ENCODE measurements around the gene CYTH1. TPM values are rescaled to one million over a fixed set of nuclear protein-coding genes. Genes with fewer than 3 reads are reported as not detected.
"Not testable (repeated sequence)": the region's sequence is repeated elsewhere in the genome, so short reads cannot be mapped to it uniquely, and the experiment has no call there.

The CYTH1 gene
- total RNA-seq, 1 experiment from 2014 or later, result 34.0 TPM

- H3K9me3 ChIP-seq (replicated peaks), result no peaks in the 10 kb centered on the region
- no peaks in the 10 kb centered on the region for H3K27me3 ChIP-seq
- H3K4me3 ChIP-seq, result no peak overlapping the region
- peaks cover 23% of the 10 kb centered on the region for H3K4me1 ChIP-seq
- H3K27ac ChIP-seq, result no peak overlapping the region
- DNase-seq, result no peak
- H3K36me3 ChIP-seq, result peaks cover under 1% of the 10 kb centered on the region
These were observed 101.6 kb downstream of the CYTH1 start for GRCh38 chr17:78680436-78680835.

GRCh38 chr17:78679495-78680395 is 102.3 kb downstream of the CYTH1 start:
- peaks cover 23% of the 10 kb centered on the region for H3K4me1 ChIP-seq
- H3K27me3 ChIP-seq, result no peaks in the 10 kb centered on the region
- H3K9me3 ChIP-seq (replicated peaks), result no peaks in the 10 kb centered on the region
- H3K36me3 ChIP-seq, result no peaks in the 10 kb centered on the region; the same call in none of the 2 replicates
- H3K4me3 ChIP-seq, result no peak overlapping the region
- no peak overlapping the region for H3K27ac ChIP-seq
- DNase-seq, result no peak

DNA sequence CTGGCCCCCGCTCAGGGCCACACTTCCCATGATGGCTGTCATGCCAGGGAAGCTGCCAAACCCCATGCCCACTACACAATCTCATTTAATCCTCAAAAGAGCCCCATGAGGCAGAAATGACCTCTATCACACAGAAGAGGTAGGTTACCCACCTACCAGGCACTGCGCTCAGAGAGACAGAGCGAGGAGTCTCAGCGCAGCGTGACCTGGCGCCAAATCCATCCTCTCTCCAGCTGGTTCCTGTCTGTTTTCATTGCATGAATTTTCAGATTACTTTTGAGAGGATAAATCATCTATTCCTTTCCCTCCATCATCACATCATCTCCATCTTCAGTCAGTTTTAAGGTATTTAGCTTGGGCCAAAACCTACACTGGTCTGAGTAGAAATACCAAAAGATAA is 103.4 kb downstream of the CYTH1 start:
- no peak for DNase-seq
- Histone ChIP-seq H3K27ac (no peak overlapping the region), H3K4me1 (peaks cover 21% of the 10 kb centered on the region)

GRCh38 chr17:78678222-78678557 is 103.9 kb downstream of the CYTH1 start:
- Histone ChIP-seq H3K27me3 (no peaks in the 10 kb centered on the region), H3K4me3 (no peak overlapping the region), H3K4me1 (peaks cover 15% of the 10 kb centered on the region), H3K27ac (no peak overlapping the region), H3K9me3 (replicated peaks) (no peaks in the 10 kb centered on the region), H3K36me3 (no peaks in the 10 kb centered on the region; the same call in none of the 2 replicates)
- no peak for DNase-seq

More for the DNA sequence above, 103.4 kb downstream of the CYTH1 start:
- Histone ChIP-seq H3K36me3 (no peaks in the 10 kb centered on the region; the same call in none of the 2 replicates), H3K27me3 (no peaks in the 10 kb centered on the region), H3K4me3 (no peak overlapping the region), H3K9me3 (replicated peaks) (no peaks in the 10 kb centered on the region)

DNA sequence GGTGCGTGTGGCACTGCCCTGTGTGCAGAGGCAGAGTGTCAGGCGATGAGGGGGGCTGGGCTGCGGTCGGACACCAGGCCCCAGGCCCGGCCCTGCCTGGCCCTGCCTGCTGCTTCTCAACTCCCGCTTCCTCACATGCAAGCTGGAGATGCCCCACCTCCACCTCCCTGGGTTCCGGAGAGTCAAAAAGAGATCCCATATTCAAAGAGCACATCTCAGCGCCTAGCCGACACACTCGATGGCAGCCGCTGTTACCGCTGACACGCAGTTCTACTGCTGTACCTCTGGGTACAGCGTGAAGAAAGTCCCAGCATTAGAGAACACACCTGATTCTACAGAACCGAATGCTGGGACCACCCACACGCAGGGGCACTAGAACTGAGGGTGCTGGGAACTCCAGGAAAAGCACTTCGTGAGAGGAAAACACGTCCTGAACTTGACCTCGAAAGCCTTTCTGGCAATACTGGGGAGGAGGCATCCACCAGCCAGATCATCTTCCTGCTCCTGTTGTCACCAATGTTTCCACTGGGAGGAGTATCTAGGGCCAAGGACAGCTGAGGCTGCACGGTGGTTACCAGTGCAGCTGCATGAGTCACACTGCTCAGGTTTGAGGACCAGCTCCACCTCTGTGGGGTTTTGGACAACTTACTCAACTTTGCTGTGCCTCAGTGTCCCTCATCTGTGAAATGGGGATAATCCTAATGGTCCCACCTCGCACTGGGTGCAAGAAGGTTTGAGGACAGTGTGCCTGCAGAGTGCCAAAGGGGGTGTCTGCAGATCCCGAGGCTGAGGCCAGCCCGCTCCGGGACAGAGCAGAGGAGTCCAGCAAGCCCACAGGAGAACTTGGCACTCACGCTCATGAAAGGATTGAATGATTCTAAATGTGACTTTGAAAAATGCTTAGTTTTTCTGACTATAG is 104.5 kb downstream of the CYTH1 start:
- Histone ChIP-seq H3K9me3 (replicated peaks) (no peaks in the 10 kb centered on the region), H3K4me1 (peaks cover 15% of the 10 kb centered on the region), H3K36me3 (no peaks in the 10 kb centered on the region; the same call in none of the 2 replicates), H3K27me3 (no peaks in the 10 kb centered on the region), H3K4me3 (no peak overlapping the region), H3K27ac (no peak overlapping the region)
- DNase-seq, result peak in 1 of 2 experiments; percentile 50

GRCh38 chr17:78676412-78677302 is 105.4 kb downstream of the CYTH1 start:
- Histone ChIP-seq H3K36me3 (no peaks in the 10 kb centered on the region; the same call in none of the 2 replicates), H3K4me1 (peaks cover 17% of the 10 kb centered on the region), H3K4me3 (no peak overlapping the region), H3K27ac (no peak overlapping the region), H3K27me3 (no peaks in the 10 kb centered on the region), H3K9me3 (replicated peaks) (no peaks in the 10 kb centered on the region)
- no peak for DNase-seq

- Histone ChIP-seq H3K27ac (no peak overlapping the region), H3K4me3 (no peak overlapping the region), H3K4me1 (peaks cover 14% of the 10 kb centered on the region), H3K27me3 (no peaks in the 10 kb centered on the region), H3K36me3 (no peaks in the 10 kb centered on the region; the same call in none of the 2 replicates), H3K9me3 (replicated peaks) (no peaks in the 10 kb centered on the region)
- DNase-seq, result no peak
These were observed 106.2 kb downstream of the CYTH1 start for GRCh38 chr17:78675836-78676235.

DNA sequence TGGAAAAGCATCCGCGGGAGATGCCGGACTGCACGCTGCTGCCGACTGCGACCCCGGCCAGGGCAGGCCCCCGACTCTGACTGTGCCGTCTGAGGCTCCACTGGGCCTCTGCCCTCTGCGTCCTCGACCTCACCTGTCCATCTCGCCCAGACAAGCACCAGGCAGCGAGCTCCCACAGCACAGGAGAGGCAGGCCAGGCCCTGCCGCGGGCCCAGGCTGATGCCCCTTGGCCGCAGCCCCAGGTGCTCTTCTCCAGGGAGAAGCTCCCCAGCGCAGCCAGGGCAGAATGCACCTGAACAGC is 106.8 kb downstream of the CYTH1 start:
- H3K4me1 ChIP-seq, result peaks cover 10% of the 10 kb centered on the region
- H3K27ac ChIP-seq, result no peak overlapping the region
- DNase-seq, result no peak
- H3K36me3 ChIP-seq, result no peaks in the 10 kb centered on the region; the same call in none of the 2 replicates
- no peaks in the 10 kb centered on the region for H3K9me3 ChIP-seq (replicated peaks)
- no peak overlapping the region for H3K4me3 ChIP-seq
- H3K27me3 ChIP-seq, result no peaks in the 10 kb centered on the region

GRCh38 chr17:78674595-78675315 is 107.3 kb downstream of the CYTH1 start:
- H3K9me3 ChIP-seq (replicated peaks), result no peaks in the 10 kb centered on the region
- no peak overlapping the region for H3K4me3 ChIP-seq
- H3K27me3 ChIP-seq, result no peaks in the 10 kb centered on the region
- H3K4me1 ChIP-seq, result peaks cover 10% of the 10 kb centered on the region
- no peak for DNase-seq
- no peaks in the 10 kb centered on the region; the same call in none of the 2 replicates for H3K36me3 ChIP-seq
- H3K27ac ChIP-seq, result no peak overlapping the region

DNA sequence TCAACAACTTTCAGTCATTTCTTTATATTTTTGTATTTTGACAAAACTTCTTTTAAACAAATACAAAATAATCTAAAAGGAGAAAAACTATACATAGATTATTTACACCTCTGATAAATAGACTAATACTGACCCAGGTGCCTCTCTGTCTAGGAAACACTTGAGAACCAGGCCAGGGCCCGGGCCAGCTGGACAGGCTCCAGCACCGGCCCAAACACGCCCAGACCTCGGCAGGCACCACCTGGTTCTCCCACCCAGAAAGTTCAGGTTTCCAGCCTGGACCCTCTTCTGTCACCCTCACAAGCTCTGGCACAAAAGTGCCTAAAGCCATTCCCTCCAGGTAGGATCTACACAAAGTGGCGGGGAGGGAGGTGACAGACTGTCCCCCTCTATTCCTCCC is 107.9 kb downstream of the CYTH1 start:
- Histone ChIP-seq H3K9me3 (replicated peaks) (no peaks in the 10 kb centered on the region), H3K27me3 (no peaks in the 10 kb centered on the region), H3K4me3 (no peak overlapping the region), H3K36me3 (no peaks in the 10 kb centered on the region; the same call in none of the 2 replicates), H3K27ac (no peak overlapping the region), H3K4me1 (peaks cover 10% of the 10 kb centered on the region)
- DNase-seq, result no peak

GRCh38 chr17:78673395-78673794 is 108.7 kb downstream of the CYTH1 start:
- H3K36me3 ChIP-seq, result no peaks in the 10 kb centered on the region; the same call in none of the 2 replicates
- H3K27ac ChIP-seq, result no peak overlapping the region
- DNase-seq, result no peak
- H3K27me3 ChIP-seq, result no peaks in the 10 kb centered on the region
- peaks cover 10% of the 10 kb centered on the region for H3K4me1 ChIP-seq
- no peak overlapping the region for H3K4me3 ChIP-seq
- no peaks in the 10 kb centered on the region for H3K9me3 ChIP-seq (replicated peaks)

GRCh38 chr17:78672871-78673371 is 109.2 kb downstream of the CYTH1 start:
- peak in 1 of 2 experiments; percentile 38 for DNase-seq
- Histone ChIP-seq H3K4me3 (no peak overlapping the region), H3K9me3 (replicated peaks) (no peaks in the 10 kb centered on the region), H3K27ac (no peak overlapping the region), H3K27me3 (no peaks in the 10 kb centered on the region), H3K36me3 (no peaks in the 10 kb centered on the region; the same call in 1 of the 2 replicates), H3K4me1 (peaks cover 10% of the 10 kb centered on the region)

DNA sequence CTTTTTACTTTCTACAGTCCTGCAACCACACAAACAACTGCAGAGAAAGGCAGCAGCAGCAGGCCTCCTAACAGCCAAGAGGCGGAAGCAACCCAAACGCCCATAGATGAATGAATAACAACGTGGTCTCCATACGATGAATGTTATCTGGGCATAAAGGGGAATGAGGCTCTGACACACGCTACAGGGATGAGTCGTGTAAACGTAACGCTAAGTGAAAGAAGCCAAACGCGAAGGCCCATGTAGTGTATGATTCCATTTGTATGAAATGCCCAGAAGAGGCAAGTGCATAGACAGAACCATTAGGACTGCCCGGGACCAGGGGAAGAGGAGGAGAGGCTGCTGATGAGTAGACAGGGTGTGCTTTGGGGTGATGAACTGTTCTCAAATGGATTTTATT is 110.1 kb downstream of the CYTH1 start:
- Histone ChIP-seq H3K4me3 (no peak overlapping the region), H3K9me3 (replicated peaks) (no peaks in the 10 kb centered on the region), H3K27me3 (no peaks in the 10 kb centered on the region), H3K36me3 (no peaks in the 10 kb centered on the region), H3K4me1 (peaks cover 10% of the 10 kb centered on the region), H3K27ac (no peak overlapping the region)
- DNase-seq, result no peak

DNA sequence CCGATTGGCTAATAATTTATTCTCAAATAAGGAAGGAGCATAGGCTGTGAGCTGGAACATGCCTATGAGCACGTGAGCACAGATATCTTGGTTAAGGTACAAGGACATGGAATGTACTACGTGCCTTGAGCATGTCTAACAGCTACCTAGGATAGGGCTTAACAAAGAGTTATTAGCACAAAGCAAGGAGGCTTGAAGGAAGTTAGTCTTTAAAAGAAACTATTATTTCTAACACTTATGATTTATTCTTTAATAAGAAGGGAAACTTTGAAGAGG is 110.4 kb downstream of the CYTH1 start:
- not testable (repeated sequence) for H3K27ac ChIP-seq; H3K4me3 ChIP-seq; H3K9me3 ChIP-seq (replicated peaks); H3K27me3 ChIP-seq; DNase-seq; H3K36me3 ChIP-seq
- H3K4me1 ChIP-seq, result peaks cover 11% of the 10 kb centered on the region

Measured in SJCRH30 (cell line).